ENCODE results near the gene MDH1.

DNA sequence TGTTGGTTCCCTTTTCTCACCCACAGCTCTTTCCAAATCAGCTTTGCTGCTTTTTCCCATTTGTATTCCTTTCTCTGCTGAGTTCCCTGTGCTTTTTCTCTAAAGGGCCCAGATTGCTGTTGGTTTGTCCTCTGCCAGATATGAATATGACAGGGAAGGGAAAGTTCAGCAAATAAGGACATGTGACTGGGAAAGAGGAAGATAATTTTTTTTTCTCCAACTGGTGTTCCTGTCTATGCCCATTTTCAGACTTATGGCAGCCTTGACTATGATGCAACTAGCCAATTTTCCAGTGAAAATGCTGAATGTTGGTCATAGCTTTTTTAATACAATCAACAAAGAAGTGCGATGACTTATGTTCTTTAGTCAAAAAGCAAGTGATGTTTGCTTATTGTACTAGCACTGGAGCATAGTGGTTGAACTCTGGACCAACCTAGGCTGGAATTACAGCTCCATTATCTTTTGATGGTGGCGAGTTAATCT is 7.7 kb downstream of the MDH1 start:
- TF ChIP-seq, protein P1, sequence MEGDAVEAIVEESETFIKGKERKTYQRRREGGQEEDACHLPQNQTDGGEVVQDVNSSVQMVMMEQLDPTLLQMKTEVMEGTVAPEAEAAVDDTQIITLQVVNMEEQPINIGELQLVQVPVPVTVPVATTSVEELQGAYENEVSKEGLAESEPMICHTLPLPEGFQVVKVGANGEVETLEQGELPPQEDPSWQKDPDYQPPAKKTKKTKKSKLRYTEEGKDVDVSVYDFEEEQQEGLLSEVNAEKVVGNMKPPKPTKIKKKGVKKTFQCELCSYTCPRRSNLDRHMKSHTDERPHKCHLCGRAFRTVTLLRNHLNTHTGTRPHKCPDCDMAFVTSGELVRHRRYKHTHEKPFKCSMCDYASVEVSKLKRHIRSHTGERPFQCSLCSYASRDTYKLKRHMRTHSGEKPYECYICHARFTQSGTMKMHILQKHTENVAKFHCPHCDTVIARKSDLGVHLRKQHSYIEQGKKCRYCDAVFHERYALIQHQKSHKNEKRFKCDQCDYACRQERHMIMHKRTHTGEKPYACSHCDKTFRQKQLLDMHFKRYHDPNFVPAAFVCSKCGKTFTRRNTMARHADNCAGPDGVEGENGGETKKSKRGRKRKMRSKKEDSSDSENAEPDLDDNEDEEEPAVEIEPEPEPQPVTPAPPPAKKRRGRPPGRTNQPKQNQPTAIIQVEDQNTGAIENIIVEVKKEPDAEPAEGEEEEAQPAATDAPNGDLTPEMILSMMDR (IDR thresholded peaks at IDR 0.05; ENCODE audit: low read depth, low read length), result no peak
- no peak for TF ChIP-seq EZH2phosphoT487 (IDR thresholded peaks at IDR 0.05; ENCODE audit: low read depth)
